Mesenteric fat pad (tissue), 1 donor: ENCODE results near the gene SLC27A4. TPM values are rescaled to one million over a fixed set of nuclear protein-coding genes. Genes with fewer than 3 reads are reported as not detected.
"Not testable (repeated sequence)": the region's sequence is repeated elsewhere in the genome, so short reads cannot be mapped to it uniquely, and the experiment has no call there.

Source experiments
- DNase-seq: peaks from one replicate; pipeline ENCODE4 v3.0.0-alpha.2; 2020; ENCODE audit warnings: low spot score
- total RNA-seq: library from RNA; stranded (reverse); fragmentation: NEBNext Ultra II Directional; extraction: Animal tissue kit (Norgen Biotek cat#: 25700); gene quantifications from one replicate; pipeline ENCODE4 v1.2.1, GENCODE V29; 2021
- donor health status: DM: yes; HTN: yes; CAD: no.

Gene SLC27A4
- total RNA-seq, 1 donor from 2014 or later: 27.9 TPM

DNA sequence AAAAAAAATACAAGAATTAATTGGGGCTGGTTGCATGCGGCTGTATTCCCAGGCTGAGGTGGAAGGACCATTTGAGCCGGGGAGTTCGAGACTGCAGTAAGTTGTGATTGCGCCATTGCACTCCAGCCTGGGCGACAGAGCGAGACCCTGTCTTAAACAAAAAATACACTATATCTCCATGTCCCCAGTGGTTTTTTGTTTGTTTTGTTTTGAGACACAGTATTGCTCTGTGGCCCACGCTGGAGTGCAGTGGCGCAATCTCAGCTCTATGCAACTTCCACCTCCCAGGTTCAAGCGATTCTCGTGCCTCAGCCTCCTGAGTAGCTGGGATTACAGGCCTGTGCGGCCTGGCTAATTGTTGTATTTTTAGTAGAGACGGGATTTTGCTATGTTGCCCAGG, 16.5 kb upstream of the SLC27A4 start:
- no peak for DNase-seq

DNA sequence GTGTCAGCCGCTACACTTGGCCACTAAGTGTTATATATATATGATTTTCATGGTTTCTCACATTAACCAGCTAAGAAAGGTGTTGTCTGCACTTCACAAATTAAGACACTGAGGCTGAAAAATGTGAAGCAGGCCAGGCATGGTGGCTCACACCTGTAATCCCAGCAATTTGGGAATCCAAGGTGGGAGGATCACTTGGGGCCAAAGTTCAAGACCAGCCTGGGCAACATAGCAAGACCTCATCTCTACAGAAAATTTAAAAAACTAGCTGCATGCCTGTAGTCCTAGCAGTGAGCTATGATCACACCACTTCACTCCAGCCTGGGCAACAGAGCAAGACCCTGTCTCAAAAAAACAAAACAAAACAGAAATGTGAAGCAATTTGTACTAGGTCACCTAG, 15.9 kb upstream of the SLC27A4 start:
- no peak for DNase-seq

DNA sequence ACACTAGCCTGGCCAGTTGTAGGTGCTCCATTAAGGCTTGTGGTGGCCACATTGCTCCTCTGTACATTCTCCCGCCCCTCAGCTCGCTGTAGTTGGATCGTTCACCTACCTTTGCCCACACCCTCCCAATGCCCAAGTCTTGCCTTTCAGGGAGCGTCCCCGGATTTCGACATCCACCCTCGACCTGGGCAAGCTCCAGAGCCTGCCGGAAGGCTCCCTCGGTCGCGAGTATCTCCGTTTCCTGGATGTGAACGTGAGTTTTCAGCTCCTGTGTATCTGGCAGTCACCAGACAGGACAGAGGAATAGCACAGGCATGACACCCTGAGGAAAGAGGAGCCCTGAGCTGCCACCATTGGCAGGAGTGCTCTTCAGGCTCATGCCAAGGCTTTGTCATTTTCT, 14.7 kb upstream of the SLC27A4 start:
- DNase-seq: no peak

DNA sequence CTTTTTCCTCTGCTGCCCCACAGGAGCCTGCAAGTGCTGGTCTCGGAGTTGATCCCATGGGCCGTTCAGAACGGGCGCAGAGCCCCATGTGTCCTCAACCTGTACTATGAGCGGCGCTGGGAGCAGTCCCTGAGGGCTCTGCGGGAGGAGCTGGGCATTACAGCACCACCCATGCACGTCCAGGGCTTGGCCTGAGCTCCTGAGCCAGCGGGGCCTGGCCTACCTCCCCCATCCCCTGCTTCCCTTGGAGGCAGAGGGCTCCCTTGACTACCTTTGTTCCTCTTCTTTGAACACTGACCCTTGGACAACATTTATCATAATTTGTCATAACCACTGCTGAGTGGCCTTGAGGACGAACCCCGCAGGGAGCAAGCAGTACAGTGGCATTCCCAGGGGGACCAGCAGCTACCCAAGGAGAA, 6.9 kb upstream of the SLC27A4 start:
- DNase-seq: no peak

DNA sequence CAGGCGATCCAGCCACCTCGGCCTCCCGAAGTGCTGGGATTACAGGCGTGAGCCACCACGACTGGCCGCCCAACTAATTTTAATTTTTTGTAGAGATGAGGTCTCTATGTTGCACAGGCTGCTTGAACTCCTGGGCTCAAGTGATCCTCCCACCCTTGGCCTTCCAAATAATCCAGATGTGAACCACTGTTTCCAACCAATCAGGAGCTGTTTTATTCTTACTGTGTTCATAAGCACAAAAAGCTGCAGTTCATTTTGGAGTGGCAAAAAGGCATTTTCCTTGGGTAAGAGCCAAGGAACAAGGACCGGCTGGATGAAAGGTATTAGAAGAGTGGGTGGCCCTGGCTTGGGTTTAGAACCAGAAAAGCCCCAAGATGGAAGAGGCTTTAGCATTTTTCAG, 5.2 kb upstream of the SLC27A4 start:
- DNase-seq: no peak

DNA sequence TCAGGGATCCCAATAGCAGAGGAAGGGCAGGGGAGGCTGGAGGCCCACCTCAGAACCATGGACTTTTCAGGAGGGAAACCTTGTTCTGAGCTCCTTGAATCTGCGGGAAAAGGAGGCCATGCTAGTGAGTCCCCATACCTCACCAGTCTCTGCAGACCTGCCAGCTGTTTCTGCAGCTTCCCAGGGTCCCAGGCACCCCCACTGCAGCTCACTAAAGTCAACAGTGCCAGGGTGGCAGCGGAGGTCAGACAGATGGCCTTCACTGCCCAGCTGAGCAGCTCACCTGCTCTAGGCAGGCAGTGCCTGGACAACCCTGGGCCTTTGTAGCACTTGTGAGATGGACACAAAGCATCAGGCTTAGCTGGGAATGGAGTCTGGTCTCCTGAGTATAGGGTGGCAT, 4.4 kb upstream of the SLC27A4 start:
- DNase-seq: no peak

DNA sequence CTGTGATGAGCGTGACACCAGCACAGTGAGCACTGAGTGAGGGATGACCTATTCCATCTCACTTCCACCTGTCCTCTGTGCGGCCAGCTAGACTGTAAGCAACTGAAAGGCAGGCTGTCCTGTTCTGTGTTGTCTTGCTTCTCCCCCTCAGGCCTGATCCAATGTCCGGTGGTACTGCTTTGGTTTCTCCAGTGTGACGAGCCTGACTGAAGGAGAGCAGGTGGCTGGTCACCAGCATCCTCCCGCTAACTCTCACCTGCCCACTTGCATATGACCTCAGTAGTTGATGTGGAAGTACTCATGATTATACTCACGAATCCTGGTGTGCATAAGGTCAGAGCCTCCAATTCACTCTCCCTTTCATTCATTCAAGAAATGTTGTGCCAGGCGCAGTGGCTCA, 2.4 kb upstream of the SLC27A4 start:
- DNase-seq: no peak

DNA sequence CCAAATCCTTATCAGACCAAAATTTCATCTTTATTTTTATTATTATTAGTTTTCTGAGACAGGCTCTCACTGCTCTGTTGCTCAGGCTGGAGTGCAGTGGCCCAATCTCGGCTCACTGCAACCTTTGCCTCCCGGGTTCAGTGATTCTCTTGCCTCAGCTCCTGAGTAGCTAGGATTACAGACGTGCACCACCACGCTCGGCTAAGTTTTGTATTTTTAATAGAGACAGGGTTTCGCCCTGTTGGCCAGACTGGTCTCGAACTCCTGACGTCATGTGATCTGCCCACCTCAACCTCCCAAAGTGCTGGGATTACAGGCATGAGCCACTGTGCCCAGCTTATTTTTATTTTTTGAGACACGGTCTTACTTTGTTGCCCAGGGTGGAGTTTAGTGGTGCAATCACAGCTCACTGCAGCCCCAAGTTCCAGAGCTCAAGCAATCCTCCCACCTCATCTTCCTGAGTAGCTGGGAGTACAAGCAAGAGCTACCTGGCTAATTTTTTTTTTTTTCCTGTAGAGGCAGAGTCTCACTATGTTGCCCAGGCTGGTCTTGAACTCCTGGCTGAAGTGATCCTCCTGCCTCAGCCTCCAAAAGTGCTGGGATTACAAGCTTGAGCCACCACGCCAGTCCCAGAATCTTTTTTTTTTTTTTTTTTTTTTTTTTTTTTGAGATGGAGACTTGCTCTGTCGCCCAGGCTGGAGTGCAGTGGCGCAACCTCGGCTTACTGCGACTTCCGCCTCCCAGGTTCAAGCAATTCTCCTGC, 1.3 kb upstream of the SLC27A4 start:
- DNase-seq: not testable (repeated sequence)

DNA sequence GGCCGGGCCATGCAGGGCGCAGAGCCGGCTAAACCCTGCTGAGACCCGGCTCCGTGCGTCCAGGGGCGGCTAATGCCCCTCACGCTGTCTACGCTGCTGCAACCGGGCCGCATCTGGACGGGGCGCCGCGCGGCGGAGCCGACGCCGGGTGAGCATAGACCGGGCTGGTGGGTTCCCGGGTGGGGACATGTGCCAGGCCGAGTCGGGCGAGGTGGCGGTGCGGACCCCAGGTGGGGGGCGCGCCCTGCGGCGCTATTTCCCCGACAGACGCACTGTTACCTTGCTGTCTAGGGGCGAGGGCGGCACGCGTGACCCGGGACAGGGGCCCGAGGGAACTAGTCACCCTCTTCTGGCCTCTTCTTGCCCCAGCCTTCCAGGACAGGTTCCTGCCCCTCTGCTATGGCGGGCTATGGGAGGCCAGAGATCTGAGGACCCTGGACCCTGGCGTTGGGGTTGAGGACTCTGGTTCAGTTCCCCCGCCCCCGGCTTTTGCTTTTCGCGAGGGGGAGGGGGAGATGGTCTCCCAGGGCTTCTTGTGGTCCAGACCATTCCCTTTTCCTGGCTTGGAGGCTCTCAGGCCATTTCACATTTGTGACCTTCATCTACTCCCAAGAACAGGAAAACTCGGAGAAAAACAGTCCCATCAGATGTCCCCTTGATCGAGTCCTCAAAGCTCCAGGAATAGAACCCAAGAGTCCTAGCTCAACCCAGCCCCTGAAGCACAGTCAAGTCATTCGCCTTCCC, 536 bp downstream of the SLC27A4 start:
- no peak for DNase-seq

DNA sequence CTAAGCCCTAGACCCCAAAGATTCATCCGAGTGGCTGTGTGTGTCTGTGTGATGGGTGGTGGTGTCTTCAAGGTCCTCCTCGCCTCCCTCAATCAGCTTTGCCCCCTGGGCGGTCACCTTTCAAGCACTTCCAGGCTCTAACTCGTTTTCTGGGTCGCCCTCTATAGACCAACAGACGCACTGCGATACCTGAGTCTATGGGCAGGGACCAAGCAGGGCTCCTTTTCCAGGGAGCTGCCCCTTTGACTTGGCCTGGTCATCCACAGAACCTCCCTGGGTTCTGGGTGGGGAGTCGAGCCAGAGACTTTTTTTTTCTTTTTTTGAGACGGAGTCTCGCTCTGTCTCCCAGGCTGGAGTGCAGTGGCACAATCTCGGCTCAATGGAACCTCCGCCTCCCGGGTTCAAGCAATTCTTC, 1.1 kb downstream of the SLC27A4 start:
- no peak for DNase-seq

DNA sequence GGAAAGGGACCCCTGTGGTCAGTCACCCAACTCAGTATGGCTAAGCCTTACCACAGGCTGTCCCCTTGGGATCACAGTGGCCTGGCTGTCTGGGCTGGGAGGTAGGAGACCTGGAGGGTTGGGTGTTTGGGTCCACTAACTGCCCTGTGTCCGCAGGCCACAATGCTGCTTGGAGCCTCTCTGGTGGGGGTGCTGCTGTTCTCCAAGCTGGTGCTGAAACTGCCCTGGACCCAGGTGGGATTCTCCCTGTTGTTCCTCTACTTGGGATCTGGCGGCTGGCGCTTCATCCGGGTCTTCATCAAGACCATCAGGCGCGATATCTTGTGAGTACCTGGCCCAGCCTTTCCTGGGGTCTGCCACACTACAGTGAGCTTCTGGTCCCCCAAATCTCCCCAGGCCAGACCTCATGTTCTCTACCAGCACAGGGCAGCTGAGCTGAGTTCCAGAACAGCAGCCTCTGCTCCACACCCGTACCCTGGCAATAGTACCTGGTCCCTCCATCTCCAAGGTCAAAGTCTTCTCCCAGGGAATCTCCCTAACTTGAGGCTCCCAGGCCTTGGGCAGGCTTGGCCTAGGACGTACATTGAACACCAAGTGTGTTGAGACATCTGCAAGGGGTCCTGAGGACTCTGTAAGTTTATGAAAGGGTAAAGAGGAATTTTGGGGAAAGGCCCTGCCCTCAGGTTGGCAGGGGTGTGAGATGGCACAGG, 2.8 kb downstream of the SLC27A4 start:
- no peak for DNase-seq

DNA sequence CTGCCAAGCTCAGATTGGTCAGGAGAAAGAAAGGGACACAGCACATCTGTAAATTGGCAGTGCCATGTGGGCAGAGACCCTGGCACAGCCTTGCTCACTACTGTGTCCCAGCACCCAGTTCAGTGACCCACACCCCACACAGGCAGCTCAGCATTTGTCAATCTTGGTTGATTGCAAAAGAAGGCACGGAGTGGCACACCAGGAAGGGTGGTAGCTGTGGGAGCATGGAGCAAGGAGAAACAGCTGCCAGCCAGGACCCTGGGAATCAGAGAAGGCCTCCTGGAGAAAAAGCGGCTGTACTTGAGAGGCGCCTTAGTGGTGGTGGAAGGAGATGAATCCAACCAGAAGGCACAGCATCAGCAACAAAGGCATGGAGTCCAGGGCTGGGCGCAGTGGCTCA, 3.5 kb downstream of the SLC27A4 start:
- no peak for DNase-seq

DNA sequence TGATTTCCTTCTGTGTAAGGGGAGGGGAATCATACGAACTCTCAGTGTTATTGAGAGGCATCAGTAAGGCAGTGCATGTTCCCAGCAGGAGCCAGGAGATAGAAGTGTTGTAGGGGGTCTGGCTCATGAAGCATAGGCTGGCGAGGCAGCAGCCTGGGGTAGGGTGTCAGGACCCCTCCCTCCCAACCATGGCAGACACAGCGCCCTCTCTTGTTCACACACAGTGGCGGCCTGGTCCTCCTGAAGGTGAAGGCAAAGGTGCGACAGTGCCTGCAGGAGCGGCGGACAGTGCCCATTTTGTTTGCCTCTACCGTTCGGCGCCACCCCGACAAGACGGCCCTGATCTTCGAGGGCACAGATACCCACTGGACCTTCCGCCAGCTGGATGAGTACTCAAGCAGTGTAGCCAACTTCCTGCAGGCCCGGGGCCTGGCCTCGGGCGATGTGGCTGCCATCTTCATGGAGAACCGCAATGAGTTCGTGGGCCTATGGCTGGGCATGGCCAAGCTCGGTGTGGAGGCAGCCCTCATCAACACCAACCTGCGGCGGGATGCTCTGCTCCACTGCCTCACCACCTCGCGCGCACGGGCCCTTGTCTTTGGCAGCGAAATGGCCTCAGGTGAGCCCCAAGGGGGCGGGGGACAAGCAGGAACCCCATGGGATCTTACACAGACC, 4.7 kb downstream of the SLC27A4 start:
- DNase-seq: no peak

DNA sequence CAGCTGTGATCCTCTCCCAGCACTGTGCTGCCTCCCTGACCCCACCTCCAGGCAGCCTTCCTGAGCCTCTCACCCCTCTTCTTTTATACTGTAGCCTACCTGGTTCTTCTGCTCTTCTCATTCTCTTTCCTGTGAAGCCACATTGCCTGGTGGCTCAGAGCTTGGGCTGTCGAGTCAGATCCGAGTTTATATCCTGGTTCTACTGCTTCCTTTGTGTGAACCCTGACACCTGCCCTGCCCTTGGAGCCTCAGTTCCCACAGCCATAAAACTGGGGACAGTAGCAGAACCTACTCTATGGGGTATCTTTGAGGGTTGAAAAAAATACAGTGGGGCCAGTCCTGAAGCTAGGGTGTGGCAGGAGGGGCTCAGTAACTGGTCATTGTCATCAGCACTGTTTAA, 8.8 kb downstream of the SLC27A4 start:
- no peak for DNase-seq

DNA sequence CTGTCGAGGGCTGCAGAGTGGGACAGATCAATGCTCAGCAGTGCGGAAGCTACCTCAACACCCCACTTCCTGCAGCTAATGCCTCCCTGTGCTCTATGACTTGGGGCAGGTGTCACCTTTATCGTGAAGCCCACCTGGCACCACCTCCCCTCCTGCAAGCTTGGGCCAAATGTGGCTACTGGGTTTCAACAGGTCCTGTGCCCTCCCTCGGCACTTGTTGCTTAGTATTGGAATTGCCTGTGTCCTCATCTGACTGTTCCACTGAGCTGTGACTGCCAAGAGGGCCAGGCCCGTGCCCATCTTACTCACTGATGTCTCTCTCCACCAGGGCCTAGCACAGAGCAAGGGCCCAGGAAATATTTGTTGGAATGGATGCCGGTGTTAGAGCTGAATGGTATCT, 9.4 kb downstream of the SLC27A4 start:
- no peak for DNase-seq

DNA sequence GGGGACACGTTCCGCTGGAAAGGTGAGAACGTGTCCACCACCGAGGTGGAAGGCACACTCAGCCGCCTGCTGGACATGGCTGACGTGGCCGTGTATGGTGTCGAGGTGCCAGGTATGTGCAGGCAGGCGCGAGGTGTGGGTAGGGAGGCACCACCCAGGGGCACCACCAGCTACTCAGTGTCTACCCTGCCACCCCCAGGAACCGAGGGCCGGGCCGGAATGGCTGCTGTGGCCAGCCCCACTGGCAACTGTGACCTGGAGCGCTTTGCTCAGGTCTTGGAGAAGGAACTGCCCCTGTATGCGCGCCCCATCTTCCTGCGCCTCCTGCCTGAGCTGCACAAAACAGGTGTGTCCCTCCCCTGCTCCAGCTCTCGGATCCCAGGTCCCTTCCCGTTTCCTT, 15.1 kb downstream of the SLC27A4 start:
- DNase-seq: no peak

DNA sequence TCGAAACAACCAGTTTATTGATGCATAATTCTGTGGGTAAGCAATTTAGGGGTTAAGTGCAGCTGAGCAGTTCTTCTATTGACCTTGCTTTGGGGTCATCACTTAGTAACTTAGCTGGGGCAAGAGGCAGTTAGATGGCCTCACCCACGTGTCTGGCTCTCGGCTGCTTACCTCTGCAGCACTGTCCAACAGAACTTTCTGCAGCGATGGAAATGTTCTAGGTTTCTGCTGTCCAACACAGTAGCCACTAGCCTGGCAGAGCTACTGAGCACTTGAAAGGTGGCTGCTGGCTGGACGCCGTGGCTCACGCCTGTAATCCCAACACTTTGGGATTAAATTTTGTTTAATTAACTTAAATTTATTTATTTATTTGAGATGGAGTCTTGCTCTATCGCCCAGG, 17.8 kb downstream of the SLC27A4 start:
- no peak for DNase-seq

DNA sequence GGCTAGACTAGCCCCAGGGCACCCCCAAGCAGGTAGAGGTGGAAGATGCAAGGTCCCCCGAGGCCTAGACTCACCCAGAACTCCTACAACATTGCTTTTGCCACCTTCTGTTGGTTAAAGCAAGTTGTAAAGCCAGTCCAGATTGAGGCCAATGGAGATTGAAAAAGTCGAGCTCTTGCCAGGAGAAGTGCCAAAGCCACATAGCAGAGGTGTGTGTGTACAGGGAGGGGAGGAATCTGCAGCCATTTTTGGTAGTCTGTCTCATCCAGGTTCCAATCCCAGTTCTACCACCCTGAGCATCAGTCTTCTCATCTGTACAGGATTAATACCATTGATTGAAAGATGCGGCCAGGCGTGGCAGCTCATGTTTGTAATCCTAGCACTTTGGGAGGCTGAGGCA, 18.5 kb downstream of the SLC27A4 start:
- no peak for DNase-seq

DNA sequence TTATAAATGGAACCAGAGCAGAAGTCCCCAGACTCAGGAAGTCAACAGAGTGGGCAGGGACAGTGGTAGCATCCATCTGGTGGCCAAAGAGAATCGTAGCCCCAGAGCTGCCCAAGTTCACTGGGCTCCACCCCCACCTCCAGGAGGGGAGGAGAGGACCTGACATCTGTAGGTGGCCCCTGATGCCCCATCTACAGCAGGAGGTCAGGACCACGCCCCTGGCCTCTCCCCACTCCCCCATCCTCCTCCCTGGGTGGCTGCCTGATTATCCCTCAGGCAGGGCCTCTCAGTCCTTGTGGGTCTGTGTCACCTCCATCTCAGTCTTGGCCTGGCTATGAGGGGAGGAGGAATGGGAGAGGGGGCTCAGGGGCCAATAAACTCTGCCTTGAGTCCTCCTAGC, 20.5 kb downstream of the SLC27A4 start:
- DNase-seq: no peak

DNA sequence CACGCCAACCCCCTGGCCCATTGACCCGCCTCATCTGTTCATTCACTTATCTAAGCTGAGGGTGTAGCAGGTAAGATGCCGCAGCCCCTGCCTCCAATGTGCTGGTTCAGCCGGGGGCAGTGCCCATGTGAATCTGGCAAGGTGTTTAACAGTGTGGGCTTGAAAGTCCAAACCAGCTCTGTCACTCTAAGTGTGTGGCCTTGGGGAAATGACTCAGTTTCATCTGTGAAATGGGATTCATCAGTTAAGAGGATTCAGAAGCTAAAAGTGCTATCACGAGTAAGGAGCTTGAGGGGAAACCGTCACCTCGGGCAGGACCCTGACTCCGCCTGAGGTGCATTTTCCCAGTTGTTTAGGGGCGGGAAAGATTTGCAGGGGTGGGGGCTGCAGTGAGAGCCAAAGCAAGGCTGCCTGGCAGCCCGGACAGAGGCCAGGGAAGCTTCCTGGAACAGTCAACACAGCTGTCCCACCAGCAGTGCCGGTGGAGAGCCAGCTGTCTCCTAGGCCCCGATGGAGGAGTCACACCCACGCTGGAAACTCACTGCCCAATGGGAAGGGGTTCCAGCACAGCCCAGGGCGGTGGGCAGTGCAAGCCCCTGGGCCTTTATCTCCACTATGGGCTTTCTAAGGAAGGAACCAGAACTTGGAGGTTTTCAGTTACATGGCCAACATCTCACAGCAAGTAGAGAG, 21.1 kb downstream of the SLC27A4 start:
- DNase-seq: no peak

DNA sequence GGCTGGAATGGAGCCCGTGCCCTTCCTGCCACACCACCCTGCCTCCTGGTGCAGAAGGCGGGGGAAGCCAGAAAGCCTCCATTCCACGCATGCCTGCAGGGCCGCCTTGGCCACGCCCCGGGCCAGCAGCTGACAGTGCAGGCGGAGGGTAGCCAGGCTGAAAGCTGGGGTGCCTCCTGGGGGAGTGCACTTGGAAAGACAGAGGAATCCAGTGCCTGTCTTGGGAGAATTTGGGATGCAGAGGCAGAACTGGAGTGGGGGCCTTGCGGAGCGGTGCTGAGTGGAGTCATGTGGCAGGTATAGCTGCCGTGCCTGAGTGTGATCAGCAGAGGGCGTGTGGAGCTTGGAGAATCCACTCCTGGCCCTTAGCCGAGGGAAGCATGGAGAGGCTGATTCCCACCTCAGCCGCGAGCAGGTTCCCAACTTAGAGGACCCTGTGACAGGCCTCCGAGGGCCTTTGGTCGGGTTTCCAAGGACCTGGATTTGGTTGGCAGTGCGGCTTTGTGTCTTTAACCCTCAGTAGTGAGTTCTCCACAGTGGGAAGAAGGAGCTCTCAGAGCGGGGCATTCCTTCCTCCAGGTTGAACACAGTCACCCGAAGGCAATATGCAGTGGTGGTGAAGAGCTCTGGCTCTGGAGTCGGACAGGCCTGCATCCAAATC, 21.8 kb downstream of the SLC27A4 start:
- DNase-seq: peak; percentile 92
